K562 (cell line): Measurements from ENCODE around the gene ZNF763. TPM values are rescaled to one million over a fixed set of nuclear protein-coding genes. Genes with fewer than 3 reads are reported as not detected.

Experiments used
- ATAC-seq: fragments of 200-7000 bp; cut with Tn5 transposase; 3 replicates; pipeline ENCODE4 v1.9.1; 2020; ENCODE audit warnings: moderate library complexity
- BruUV-seq: library from RNA; stranded (reverse); fragments of 400-500 nt; replicated peaks from 2 replicates; lab custom pipeline; 2021; lab: Mats Ljungman, UMichigan
- CTCF ChIA-PET: fragments of 300-600 bp; formaldehyde crosslinking; extraction: SDS; loops from one replicate; lab custom pipeline; 2021; ENCODE audit warnings: low intra/inter-chr PET ratio; lab: Yijun Ruan, JAX
- POLR2A ChIA-PET: fragments of 300-600, 350-650 bp; sonication (Branson Sonifier 250); formaldehyde crosslinking; extraction: SDS; loops from one replicate; lab custom pipeline; 2021; ENCODE audit warnings: antibody characterized with exemption, inconsistent platforms; lab: Yijun Ruan, JAX
- DNase-seq, 4 experiments: peaks; one replicate each; pipeline versions ENCODE4 v3.0.0 to v3.0.0-alpha.2; 2011 to 2018; ENCODE audit warnings: low spot score in 3 of 4, mixed read lengths in 3 of 4; ENCODE audit errors: extremely low read depth in 1 of 4
- FAIRE-seq: peaks from 2 replicates; lab custom pipeline; 2011; peaks lifted over from hg19 to GRCh38; lab: Jason Lieb, UNC
- H2AFZ ChIP-seq: 2 replicates; pipeline ENCODE4 v1.6.0; 2011; ENCODE audit warnings: low read depth, low read length, control low read depth, inconsistent platforms
- H3K27ac ChIP-seq: fragments of 200-600 bp; 3 replicates; pipeline ENCODE4 v1.8.0; 2011; ENCODE audit warnings: low read depth, mild to moderate bottlenecking, control low read depth, inconsistent platforms, low read length, moderate library complexity, mixed read lengths; ENCODE audit errors: extremely low read depth
- H3K27me3 ChIP-seq, 2 experiments: fragments of 300-600 bp in 1 of 2; 2 replicates in 1 of 2; 3 replicates in 1 of 2; pipeline versions ENCODE4 v1.6.0 to v1.8.0; 2011; ENCODE audit warnings: inconsistent platforms in 2 of 2, low read length in 2 of 2, mild to moderate bottlenecking in 1 of 2, mixed read lengths in 1 of 2, moderate library complexity in 1 of 2; ENCODE audit not compliant: control insufficient read depth in 2 of 2, insufficient read depth in 2 of 2
- H3K36me3 ChIP-seq: fragments of 300-600 bp; 3 replicates; pipeline ENCODE4 v1.8.0; 2011; ENCODE audit warnings: mild to moderate bottlenecking, low read length, inconsistent platforms; ENCODE audit not compliant: control insufficient read depth, insufficient read depth
- H3K4me1 ChIP-seq, 2 experiments: fragments of 200-600 bp in 1 of 2; replicated peaks in 1 of 2; 2 replicates in 1 of 2; 3 replicates in 1 of 2; pipeline versions ENCODE4 v1.5.1 to v1.8.0; 2011; ENCODE audit warnings: inconsistent platforms in 2 of 2, low read length in 2 of 2, mild to moderate bottlenecking in 1 of 2, mixed read lengths in 1 of 2, moderate library complexity in 1 of 2; ENCODE audit not compliant: control insufficient read depth in 2 of 2, insufficient read depth in 2 of 2
- H3K4me2 ChIP-seq: 2 replicates; pipeline ENCODE4 v1.6.1; 2011; ENCODE audit warnings: low read length, control low read depth, inconsistent platforms, mixed read lengths; ENCODE audit not compliant: insufficient read depth
- H3K4me3 ChIP-seq: fragments of 200-600 bp; sonication (generic), shearing (Covaris generic); 2 replicates; pipeline ENCODE4 v1.5.1; 2016; ENCODE audit warnings: control low read depth, inconsistent platforms
- H3K79me2 ChIP-seq: fragments of 200-600 bp; 3 replicates; pipeline ENCODE4 v1.8.0; 2011; ENCODE audit warnings: low read length, inconsistent platforms; ENCODE audit not compliant: control insufficient read depth, insufficient read depth
- H3K9ac ChIP-seq, 2 experiments: 2 replicates each; pipeline versions ENCODE4 v1.6.0 to v1.6.1; 2011; ENCODE audit warnings: low read depth in 2 of 2, low read length in 2 of 2, control low read depth in 1 of 2, inconsistent platforms in 1 of 2, mild to moderate bottlenecking in 1 of 2, mixed read lengths in 1 of 2; ENCODE audit not compliant: insufficient read depth in 1 of 2
- H3K9me1 ChIP-seq: one replicate; pipeline ENCODE4 v1.6.0; 2011; ENCODE audit warnings: inconsistent platforms, mild to moderate bottlenecking, low read length, moderate library complexity; ENCODE audit not compliant: control insufficient read depth, insufficient read depth
- H3K9me3 ChIP-seq: replicated peaks from 2 replicates; pipeline ENCODE4 v1.5.1; 2011; ENCODE audit warnings: low read depth, low read length, inconsistent platforms; ENCODE audit not compliant: control insufficient read depth, insufficient read depth
- H4K20me1 ChIP-seq: replicated peaks from 2 replicates; pipeline ENCODE4 v1.6.1; 2011; ENCODE audit warnings: low read length, inconsistent platforms, mixed read lengths; ENCODE audit not compliant: control insufficient read depth, insufficient read depth
- BCL6 ChIP-seq: fragments of 250-450 bp; sonication (Bioruptor Pico); IDR thresholded peaks from 2 replicates; pipeline ENCODE4 v1.4.0; 2020
- BHLHE40 ChIP-seq: IDR thresholded peaks from 2 replicates; pipeline ENCODE4 v1.6.1; 2011; ENCODE audit warnings: low read length, improper control_type of control experiment
- CBFB ChIP-seq: sonication (generic); formaldehyde crosslinking; IDR thresholded peaks from 2 replicates; pipeline ENCODE4 v1.4.0; 2020; ENCODE audit warnings: mild to moderate bottlenecking, missing genetic modification reagents
- CHD1 ChIP-seq: fragments of 200-600 bp; sonication (generic); IDR thresholded peaks from one replicate; pipeline ENCODE4 v1.6.1; 2012; ENCODE audit warnings: mild to moderate bottlenecking, moderate library complexity, low read length, inconsistent platforms
- ERF ChIP-seq: fragments of 450-650 bp; formaldehyde crosslinking; IDR thresholded peaks from 2 replicates; pipeline ENCODE4 v1.4.0; 2020; ENCODE audit warnings: mild to moderate bottlenecking, mixed read lengths
- HDAC2 ChIP-seq: fragments of 450-650 bp; IDR thresholded peaks from 2 replicates; pipeline ENCODE4 v1.6.1; 2016; ENCODE audit warnings: mild to moderate bottlenecking
- NBN ChIP-seq: fragments of 450-650 bp; IDR thresholded peaks from 2 replicates; pipeline ENCODE4 v1.6.1; 2016; ENCODE audit warnings: low read depth, mild to moderate bottlenecking
- NCOR1 ChIP-seq: fragments of 450-650 bp; IDR thresholded peaks from 2 replicates; pipeline ENCODE4 v1.6.1; 2016; ENCODE audit warnings: mild to moderate bottlenecking, moderate library complexity
- POLR2AphosphoS5 ChIP-seq: IDR thresholded peaks from 2 replicates; pipeline ENCODE4 v1.6.1; 2011; ENCODE audit warnings: mild to moderate bottlenecking, low read depth, low read length, moderate library complexity; ENCODE audit not compliant: control insufficient read depth, insufficient read depth
- TRIM24 ChIP-seq, 2 experiments: fragments of 450-650 bp; IDR thresholded peaks; 2 replicates each; pipeline ENCODE4 v1.6.1; 2016
- U2AF1 ChIP-seq: fragments of 200-400 bp; formaldehyde crosslinking; optimal IDR thresholded peaks from 2 replicates; pipeline ENCODE3; 2017; ENCODE audit warnings: mild to moderate bottlenecking, low read depth, low read length, moderate library complexity
- ZNF431 ChIP-seq: sonication (generic); formaldehyde crosslinking; IDR thresholded peaks from 2 replicates; pipeline ENCODE4 v1.8.0; 2022; ENCODE audit warnings: mild to moderate bottlenecking, missing genetic modification reagents
- ZNF695 ChIP-seq: fragments of 450-650 bp; formaldehyde crosslinking; IDR thresholded peaks from 2 replicates; pipeline ENCODE4 v1.4.0; 2020; ENCODE audit warnings: mild to moderate bottlenecking, moderate library complexity
- ZNF75A ChIP-seq: fragments of 450-650 bp; formaldehyde crosslinking; IDR thresholded peaks from 2 replicates; pipeline ENCODE4 v1.4.0; 2020; ENCODE audit warnings: mild to moderate bottlenecking
- WGBS: fragments of 100-300 bp; shearing (Covaris generic); methylation state at CpG from one replicate; pipeline ENCODE4 v1.1.6; 2016; ENCODE audit warnings: low coverage, mixed read lengths; ENCODE audit not compliant: insufficient coverage; ENCODE audit errors: missing lambda C conversion rate; 5-methylcytosine and 5-hydroxymethylcytosine counted together
- in situ Hi-C: fragments of 300-500 bp; cut with MboI; formaldehyde crosslinking; loops from 4 replicates; pipeline ENCODE4 v1.15.0; 2018; ENCODE audit warnings: inconsistent platforms, mixed read lengths
- intact Hi-C: fragments of 100-400 bp; cut with micrococcal nuclease; formaldehyde crosslinking; loops from 2 replicates; pipeline ENCODE4 v1.14.2; 2022
- polyA plus RNA-seq, 8 experiments: library from polyadenylated mRNA; depleted of rRNA in 4 of 8; stranded (reverse) in 5 of 8; unstranded in 3 of 8; fragments of >200 nt; fragmentation: Nextera tagmentation in 2 of 8; fragmentation: Illumina TruSeq in 1 of 8; extraction: Ambion mirVana in 2 of 8; extraction: Trizol in 1 of 8; gene quantifications; 2 replicates each; pipeline versions ENCODE4 v1.2.1 to v1.2.3, GENCODE V29; 2011 to 2014; ENCODE audit warnings: inconsistent platforms in 1 of 8, missing spikeins in 1 of 8
- total RNA-seq, 7 experiments: library from RNA; depleted of rRNA in 6 of 7; stranded (reverse); fragments of >200 nt in 6 of 7; fragmentation: Illumina TruSeq in 2 of 7; extraction: Trizol in 2 of 7; gene quantifications; 2 replicates each; pipeline versions ENCODE4 v1.2.1 to v1.2.3, GENCODE V29; 2011 to 2021; ENCODE audit warnings: low replicate concordance in 1 of 7
- TF ChIP-seq, protein P1 (sequence below), 2 experiments: fragments of 450-650 bp in 1 of 2; IDR thresholded peaks; 2 replicates each; pipeline ENCODE4 v1.6.1; 2011 to 2017; ENCODE audit warnings: low read depth in 2 of 2, antibody characterized with exemption in 1 of 2, borderline replicate concordance in 1 of 2, low read length in 1 of 2, mild to moderate bottlenecking in 1 of 2, mixed read lengths in 1 of 2; ENCODE audit not compliant: control insufficient read depth in 1 of 2
- TF ChIP-seq, protein P2 (sequence below): sonication (generic); formaldehyde crosslinking; IDR thresholded peaks from 2 replicates; pipeline ENCODE4 v1.8.1; 2023; ENCODE audit warnings: mild to moderate bottlenecking, missing genetic modification reagents, moderate library complexity
- TF ChIP-seq, protein P3 (sequence below): IDR thresholded peaks from 3 replicates; pipeline ENCODE4 v1.6.1; 2011; ENCODE audit warnings: borderline replicate concordance, mild to moderate bottlenecking, moderate library complexity; ENCODE audit not compliant: insufficient read length; ENCODE audit errors: extremely low read depth

Gene ZNF763
- total and polyA plus RNA-seq, 9 of the 15 experiments (the other 6 are each of a cell fraction or from before 2014, with no cell fraction given) = 0.08 to 0.28 (median 0.16) TPM; not detected in 3

DNA sequence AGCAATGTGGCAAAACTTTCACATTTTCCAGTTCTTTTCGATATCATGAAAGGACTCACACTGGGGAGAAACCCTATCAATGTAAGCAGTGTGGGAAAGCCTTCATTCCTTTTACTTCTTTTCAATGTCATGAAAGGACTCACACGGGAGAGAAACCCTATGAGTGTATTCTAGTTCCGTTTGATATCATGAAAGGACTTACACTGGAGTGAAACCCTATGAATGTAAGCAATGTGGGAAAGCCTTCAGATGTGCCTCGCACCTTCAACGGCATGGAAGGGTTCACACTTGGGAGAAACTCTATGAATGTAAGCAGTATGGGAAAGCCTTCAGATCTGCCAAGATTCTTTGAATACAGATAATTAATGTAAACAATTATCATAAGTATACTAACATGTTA, 14.5 kb upstream of the ZNF763 start:
- Histone ChIP-seq H3K4me3 (no peak overlapping the region), H3K4me2 (no peak overlapping the region), H3K9me1 (no peaks in the 10 kb centered on the region), H3K79me2 (no peaks in the 10 kb centered on the region), H4K20me1 (no peaks in the 10 kb centered on the region), H3K27ac (no peak overlapping the region), H3K36me3 (peaks cover 50% of the 10 kb centered on the region), H2AFZ (no peak overlapping the region), H3K27me3 (no peaks in the 10 kb centered on the region), H3K9me3 (peaks cover 56% of the 10 kb centered on the region), H3K9ac (no peak overlapping the region), H3K4me1 (no peaks in the 10 kb centered on the region)
- no TSS peak for BruUV-seq
- FAIRE-seq (peak; percentile 23), DNase-seq (no peak), ATAC-seq (no peak)
- CTCF ChIA-PET = no interaction called here
- POLR2A ChIA-PET = no interaction called here
- intact Hi-C loops (no loop called here), in situ Hi-C loops (no loop called here)
- WGBS = 95% methylated on average over 5 of the region's 5 CpGs
- TF ChIP-seq ERF (no peak), POLR2AphosphoS5 (no peak), ZNF431 (CRISPR knock-in tag) (no peak), CHD1 (no peak), ZNF75A (CRISPR knock-in tag) (peak; percentile 98), CBFB (CRISPR knock-in tag) (no peak), NCOR1 (no peak), U2AF1 (no peak), HDAC2 (no peak), NBN (no peak), BHLHE40 (no peak), BCL6 (CRISPR knock-in tag) (no peak), ZNF695 (CRISPR knock-in tag) (no peak), TRIM24 (IDR thresholded peaks at IDR 0.05) (no peak)
- TF ChIP-seq, protein P1, sequence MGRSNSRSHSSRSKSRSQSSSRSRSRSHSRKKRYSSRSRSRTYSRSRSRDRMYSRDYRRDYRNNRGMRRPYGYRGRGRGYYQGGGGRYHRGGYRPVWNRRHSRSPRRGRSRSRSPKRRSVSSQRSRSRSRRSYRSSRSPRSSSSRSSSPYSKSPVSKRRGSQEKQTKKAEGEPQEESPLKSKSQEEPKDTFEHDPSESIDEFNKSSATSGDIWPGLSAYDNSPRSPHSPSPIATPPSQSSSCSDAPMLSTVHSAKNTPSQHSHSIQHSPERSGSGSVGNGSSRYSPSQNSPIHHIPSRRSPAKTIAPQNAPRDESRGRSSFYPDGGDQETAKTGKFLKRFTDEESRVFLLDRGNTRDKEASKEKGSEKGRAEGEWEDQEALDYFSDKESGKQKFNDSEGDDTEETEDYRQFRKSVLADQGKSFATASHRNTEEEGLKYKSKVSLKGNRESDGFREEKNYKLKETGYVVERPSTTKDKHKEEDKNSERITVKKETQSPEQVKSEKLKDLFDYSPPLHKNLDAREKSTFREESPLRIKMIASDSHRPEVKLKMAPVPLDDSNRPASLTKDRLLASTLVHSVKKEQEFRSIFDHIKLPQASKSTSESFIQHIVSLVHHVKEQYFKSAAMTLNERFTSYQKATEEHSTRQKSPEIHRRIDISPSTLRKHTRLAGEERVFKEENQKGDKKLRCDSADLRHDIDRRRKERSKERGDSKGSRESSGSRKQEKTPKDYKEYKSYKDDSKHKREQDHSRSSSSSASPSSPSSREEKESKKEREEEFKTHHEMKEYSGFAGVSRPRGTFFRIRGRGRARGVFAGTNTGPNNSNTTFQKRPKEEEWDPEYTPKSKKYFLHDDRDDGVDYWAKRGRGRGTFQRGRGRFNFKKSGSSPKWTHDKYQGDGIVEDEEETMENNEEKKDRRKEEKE (IDR thresholded peaks at IDR 0.05; ENCODE audit: borderline replicate concordance in 1 of 2, control insufficient read depth in 1 of 2, low read depth in 2 of 2, low read length in 1 of 2) = no peak
- TF ChIP-seq, protein P2, sequence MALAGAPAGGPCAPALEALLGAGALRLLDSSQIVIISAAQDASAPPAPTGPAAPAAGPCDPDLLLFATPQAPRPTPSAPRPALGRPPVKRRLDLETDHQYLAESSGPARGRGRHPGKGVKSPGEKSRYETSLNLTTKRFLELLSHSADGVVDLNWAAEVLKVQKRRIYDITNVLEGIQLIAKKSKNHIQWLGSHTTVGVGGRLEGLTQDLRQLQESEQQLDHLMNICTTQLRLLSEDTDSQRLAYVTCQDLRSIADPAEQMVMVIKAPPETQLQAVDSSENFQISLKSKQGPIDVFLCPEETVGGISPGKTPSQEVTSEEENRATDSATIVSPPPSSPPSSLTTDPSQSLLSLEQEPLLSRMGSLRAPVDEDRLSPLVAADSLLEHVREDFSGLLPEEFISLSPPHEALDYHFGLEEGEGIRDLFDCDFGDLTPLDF = no peak
- TF ChIP-seq, protein P3, sequence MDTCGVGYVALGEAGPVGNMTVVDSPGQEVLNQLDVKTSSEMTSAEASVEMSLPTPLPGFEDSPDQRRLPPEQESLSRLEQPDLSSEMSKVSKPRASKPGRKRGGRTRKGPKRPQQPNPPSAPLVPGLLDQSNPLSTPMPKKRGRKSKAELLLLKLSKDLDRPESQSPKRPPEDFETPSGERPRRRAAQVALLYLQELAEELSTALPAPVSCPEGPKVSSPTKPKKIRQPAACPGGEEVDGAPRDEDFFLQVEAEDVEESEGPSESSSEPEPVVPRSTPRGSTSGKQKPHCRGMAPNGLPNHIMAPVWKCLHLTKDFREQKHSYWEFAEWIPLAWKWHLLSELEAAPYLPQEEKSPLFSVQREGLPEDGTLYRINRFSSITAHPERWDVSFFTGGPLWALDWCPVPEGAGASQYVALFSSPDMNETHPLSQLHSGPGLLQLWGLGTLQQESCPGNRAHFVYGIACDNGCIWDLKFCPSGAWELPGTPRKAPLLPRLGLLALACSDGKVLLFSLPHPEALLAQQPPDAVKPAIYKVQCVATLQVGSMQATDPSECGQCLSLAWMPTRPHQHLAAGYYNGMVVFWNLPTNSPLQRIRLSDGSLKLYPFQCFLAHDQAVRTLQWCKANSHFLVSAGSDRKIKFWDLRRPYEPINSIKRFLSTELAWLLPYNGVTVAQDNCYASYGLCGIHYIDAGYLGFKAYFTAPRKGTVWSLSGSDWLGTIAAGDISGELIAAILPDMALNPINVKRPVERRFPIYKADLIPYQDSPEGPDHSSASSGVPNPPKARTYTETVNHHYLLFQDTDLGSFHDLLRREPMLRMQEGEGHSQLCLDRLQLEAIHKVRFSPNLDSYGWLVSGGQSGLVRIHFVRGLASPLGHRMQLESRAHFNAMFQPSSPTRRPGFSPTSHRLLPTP = no peak
